BJ (cell line): ENCODE measurements around the gene ERC1. TPM values are rescaled to one million over a fixed set of nuclear protein-coding genes. Genes with fewer than 3 reads are reported as not detected.

ENCODE experiments used
- CTCF ChIA-PET: fragments of 350-600 bp; formaldehyde crosslinking; extraction: SDS; loops from one replicate; lab custom pipeline; 2021; ENCODE audit warnings: antibody characterized with exemption, inconsistent platforms; lab: Yijun Ruan, JAX
- POLR2A ChIA-PET: fragments of 300-600 bp; sonication (Branson Sonifier 250); formaldehyde crosslinking; extraction: SDS; loops from one replicate; lab custom pipeline; 2021; ENCODE audit warnings: antibody characterized with exemption; lab: Charles Lee
- DNase-seq: peaks from one replicate; pipeline ENCODE4 v3.0.0-alpha.2; 2011; ENCODE audit warnings: low read depth
- H3K27me3 ChIP-seq: 2 replicates; pipeline ENCODE4 v1.6.0; 2011; ENCODE audit warnings: low read length; ENCODE audit not compliant: control insufficient read depth, insufficient read depth
- H3K36me3 ChIP-seq: 2 replicates; pipeline ENCODE4 v1.5.1; 2011; ENCODE audit warnings: low read length; ENCODE audit not compliant: control insufficient read depth, insufficient read depth
- H3K4me3 ChIP-seq: 2 replicates; pipeline ENCODE4 v1.5.1; 2011; ENCODE audit warnings: low read depth, mild to moderate bottlenecking, control low read depth, low read length
- polyA plus RNA-seq: library from polyadenylated mRNA; depleted of rRNA; stranded (reverse); fragments of >200 nt; gene quantifications from 2 replicates; pipeline ENCODE4 v1.2.3, GENCODE V29; 2011
- TF ChIP-seq, protein P1 (sequence below): IDR thresholded peaks from 2 replicates; pipeline ENCODE4 v1.5.1; 2011; ENCODE audit warnings: low read depth, mild to moderate bottlenecking, control low read depth, inconsistent platforms, low read length, moderate library complexity; ENCODE audit not compliant: insufficient read depth

The ERC1 gene
- polyA plus RNA-seq, 1 experiment = 14.5 TPM

DNA sequence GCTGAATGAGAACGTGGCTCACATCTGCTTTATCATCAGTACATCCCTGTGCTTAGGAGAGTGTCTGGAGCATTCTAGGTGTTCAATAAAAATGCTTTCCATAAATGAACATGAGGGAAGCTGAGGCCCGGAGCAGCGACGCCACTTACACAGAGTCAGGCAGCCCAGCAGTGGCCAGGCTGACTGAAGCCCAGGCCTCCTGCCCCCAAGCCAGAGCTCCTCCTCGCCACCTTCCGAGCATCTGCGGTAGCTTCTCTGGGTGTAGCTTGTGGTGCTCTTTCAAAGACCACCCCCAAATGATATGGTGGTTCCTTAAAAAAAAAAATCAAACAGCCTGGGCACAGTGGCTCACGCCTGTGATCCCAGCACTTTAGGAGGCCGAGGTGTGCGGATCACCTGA lies 514.6 kb downstream of the ERC1 start:
- ChIA-PET CTCF (no interaction called here), POLR2A (no interaction called here)
- Histone ChIP-seq H3K4me3 (no peak overlapping the region), H3K27me3 (no peaks in the 10 kb centered on the region), H3K36me3 (no peaks in the 10 kb centered on the region)
- TF ChIP-seq, protein P1, sequence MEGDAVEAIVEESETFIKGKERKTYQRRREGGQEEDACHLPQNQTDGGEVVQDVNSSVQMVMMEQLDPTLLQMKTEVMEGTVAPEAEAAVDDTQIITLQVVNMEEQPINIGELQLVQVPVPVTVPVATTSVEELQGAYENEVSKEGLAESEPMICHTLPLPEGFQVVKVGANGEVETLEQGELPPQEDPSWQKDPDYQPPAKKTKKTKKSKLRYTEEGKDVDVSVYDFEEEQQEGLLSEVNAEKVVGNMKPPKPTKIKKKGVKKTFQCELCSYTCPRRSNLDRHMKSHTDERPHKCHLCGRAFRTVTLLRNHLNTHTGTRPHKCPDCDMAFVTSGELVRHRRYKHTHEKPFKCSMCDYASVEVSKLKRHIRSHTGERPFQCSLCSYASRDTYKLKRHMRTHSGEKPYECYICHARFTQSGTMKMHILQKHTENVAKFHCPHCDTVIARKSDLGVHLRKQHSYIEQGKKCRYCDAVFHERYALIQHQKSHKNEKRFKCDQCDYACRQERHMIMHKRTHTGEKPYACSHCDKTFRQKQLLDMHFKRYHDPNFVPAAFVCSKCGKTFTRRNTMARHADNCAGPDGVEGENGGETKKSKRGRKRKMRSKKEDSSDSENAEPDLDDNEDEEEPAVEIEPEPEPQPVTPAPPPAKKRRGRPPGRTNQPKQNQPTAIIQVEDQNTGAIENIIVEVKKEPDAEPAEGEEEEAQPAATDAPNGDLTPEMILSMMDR = no peak
- DNase-seq = no peak

DNA sequence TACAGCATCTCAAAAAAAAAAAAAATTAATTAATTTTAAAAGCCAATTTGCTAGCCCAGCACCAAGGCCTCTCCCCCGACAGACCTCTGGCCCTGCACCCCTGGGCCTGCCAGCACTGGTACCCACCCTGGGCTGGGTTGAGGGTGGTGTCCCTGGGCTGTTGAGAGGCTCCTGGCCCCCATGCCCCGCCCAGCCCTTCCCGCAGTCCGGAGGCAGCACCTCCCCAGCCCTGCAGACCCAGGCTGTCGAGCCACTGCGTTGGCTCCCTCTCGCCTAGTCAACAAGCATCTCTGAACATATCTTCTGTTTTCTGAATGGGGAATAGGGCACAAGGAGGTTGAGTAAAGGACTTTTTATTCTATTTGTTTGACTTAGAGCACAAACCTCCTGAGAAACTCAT lies 516.3 kb downstream of the ERC1 start:
- DNase-seq = no peak
- H3K36me3 ChIP-seq = no peaks in the 10 kb centered on the region
- H3K4me3 ChIP-seq = no peak overlapping the region
- POLR2A ChIA-PET = no interaction called here
- CTCF ChIA-PET = no interaction called here
- TF ChIP-seq, protein P1 = no peak
- no peaks in the 10 kb centered on the region for H3K27me3 ChIP-seq

DNA sequence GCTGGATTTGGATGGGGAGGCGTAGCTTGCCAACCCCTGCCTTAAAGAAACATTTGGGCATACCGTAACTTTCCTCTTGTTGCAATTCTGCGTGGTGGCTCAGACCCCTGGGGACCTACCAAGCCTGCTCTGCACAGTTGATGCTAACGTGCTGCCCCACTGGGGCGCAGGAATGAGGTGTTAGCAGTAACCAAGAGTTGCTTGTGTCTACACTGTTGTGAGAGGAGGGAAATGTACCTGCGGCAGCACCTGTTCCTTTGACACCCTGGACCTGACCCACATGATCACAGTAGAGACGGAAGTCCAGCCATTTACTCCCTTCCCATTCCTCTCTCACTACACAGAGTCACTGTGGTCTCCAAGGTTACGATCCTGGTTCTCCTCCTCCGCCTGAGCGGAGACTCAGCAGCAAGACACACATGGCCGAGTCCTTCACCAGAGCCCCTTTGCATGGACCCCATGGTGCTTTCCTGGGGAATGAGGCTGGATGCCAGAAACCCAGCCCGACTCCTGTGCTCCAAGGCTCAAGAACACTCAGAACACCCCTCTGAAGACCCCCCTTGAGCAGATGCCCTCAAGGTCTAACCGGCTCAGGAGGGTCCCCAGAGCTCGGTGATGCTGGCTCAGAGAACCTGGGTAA lies 518.5 kb downstream of the ERC1 start:
- CTCF ChIA-PET = interaction anchor here (0.7 kb wide), 1 partner anchor 80 kb away, joined by 3 read pairs; no protein-coding TSS in a partner anchor
- TF ChIP-seq, protein P1 = no peak
- POLR2A ChIA-PET = no interaction called here

DNA sequence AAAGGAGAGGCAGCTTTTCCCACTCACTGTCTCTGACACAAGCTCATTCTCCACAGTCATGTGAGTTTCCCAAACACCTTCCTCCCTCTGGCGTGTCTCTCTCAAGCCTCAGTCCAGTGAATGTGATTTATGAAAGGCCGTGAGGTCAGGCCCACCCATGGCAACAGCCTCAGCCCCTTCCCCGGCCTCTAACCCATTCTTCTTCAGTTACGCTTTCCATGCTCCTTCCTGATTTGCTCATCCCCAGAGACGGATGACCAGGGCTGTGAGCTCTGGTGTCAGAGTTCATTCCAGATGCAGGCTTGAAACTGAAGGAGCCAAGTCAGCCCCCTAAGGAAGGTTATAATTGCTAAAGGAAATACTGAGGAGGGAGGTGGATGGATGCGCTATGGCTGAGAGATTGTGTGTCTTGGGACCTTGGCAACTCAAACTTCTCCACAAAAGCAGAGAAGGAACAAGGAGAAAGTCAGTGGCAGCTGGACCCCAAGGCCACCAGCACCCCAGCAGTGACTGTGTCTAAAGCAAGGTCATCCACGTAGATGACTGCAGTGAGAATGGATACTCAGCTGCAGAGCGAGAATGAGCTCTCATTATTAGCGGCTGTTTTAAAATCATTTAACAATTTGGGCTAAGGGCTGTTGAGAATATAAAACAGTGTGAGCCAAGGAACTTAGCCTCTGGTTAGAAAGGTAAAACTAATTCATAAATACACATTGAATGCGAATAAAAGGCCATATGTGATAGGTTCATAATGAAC lies 519.2 kb downstream of the ERC1 start:
- Histone ChIP-seq H3K36me3 (no peaks in the 10 kb centered on the region), H3K27me3 (no peaks in the 10 kb centered on the region), H3K4me3 (no peak overlapping the region)
- CTCF ChIA-PET = no interaction called here
- TF ChIP-seq, protein P1 = no peak
- no peak for DNase-seq
- POLR2A ChIA-PET = no interaction called here

More for the DNA sequence above, 518.5 kb downstream of the ERC1 start:
- H3K36me3 ChIP-seq = no peaks in the 10 kb centered on the region
- DNase-seq = no peak
- H3K27me3 ChIP-seq = no peaks in the 10 kb centered on the region
- H3K4me3 ChIP-seq = no peak overlapping the region

DNA sequence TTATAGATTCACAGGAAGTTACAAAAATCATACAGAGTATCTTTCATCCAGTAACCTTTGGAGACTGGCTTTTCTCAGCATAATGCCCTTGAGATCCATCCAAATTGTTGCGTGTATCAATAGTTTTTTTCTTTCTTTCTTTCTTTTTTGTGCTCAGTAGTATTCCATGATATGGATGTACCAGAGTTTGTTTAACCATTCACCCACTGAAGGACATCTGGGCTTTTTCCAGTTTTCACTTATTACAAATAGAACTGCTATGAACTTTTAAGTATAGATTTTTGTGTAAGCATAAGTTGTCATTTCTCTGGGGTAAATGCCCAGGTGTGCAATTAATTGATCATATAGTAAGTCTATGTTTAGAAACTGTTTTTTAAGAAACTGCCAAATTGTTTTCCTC lies 524.0 kb downstream of the ERC1 start:
- CTCF ChIA-PET = interaction anchor here (0.6 kb wide), 1 partner anchor 172 kb away, joined by 3 read pairs; no protein-coding TSS in a partner anchor
- no peaks in the 10 kb centered on the region for H3K36me3 ChIP-seq
- TF ChIP-seq, protein P1 = no peak
- H3K4me3 ChIP-seq = no peak overlapping the region
- POLR2A ChIA-PET = no interaction called here
- no peaks in the 10 kb centered on the region for H3K27me3 ChIP-seq
- no peak for DNase-seq
